Tibial artery (tissue), 4 donors: ENCODE results near the gene SLC25A6.

Source experiments
- DNase-seq, 2 donors: peaks; one replicate each; pipeline ENCODE4 v3.0.0-alpha.2; 2019
- H3K27ac ChIP-seq, 2 donors: fragments of 200-600 bp; sonication (generic) in 1 of 2; 1 replicate in 1 of 2; 2 replicates in 1 of 2; pipeline ENCODE4 v1.5.1; 2018 to 2019; ENCODE audit warnings: mild to moderate bottlenecking in 1 of 2
- H3K27me3 ChIP-seq, 2 donors: fragments of 200-600 bp; sonication (generic) in 1 of 2; one replicate each; pipeline versions ENCODE4 v1.5.1 to v1.6.0; 2016 to 2019
- H3K36me3 ChIP-seq, 3 donors: fragments of 200-600 bp; sonication (generic) in 2 of 3; one replicate each; pipeline ENCODE4 v1.5.1; 2016 to 2019; ENCODE audit warnings: mild to moderate bottlenecking in 2 of 3
- H3K4me1 ChIP-seq, 4 donors: fragments of 200-600 bp; sonication (generic) in 2 of 4; 1 replicate in 3 of 4; 2 replicates in 1 of 4; pipeline ENCODE4 v1.5.1; 2016 to 2019
- H3K4me3 ChIP-seq, 2 donors: fragments of 200-600 bp; sonication (generic) in 1 of 2; 1 replicate in 1 of 2; 2 replicates in 1 of 2; pipeline ENCODE4 v1.5.1; 2018 to 2019; ENCODE audit warnings: mild to moderate bottlenecking in 2 of 2
- H3K9me3 ChIP-seq, 3 donors: fragments of 200-600 bp; sonication (generic) in 1 of 3; one replicate each; pipeline ENCODE4 v1.5.1; 2016 to 2019
- CTCF ChIP-seq, 2 experiments: fragments of 200-600 bp in 1 of 2; fragments of 450-650 bp in 1 of 2; IDR thresholded peaks; one replicate each; pipeline ENCODE4 v1.5.1; 2017 to 2019; ENCODE audit warnings: antibody characterized with exemption in 2 of 2, mild to moderate bottlenecking in 1 of 2, moderate library complexity in 1 of 2
- intact Hi-C: fragments of 100-400 bp; cut with DNase I; formaldehyde crosslinking; loops from one replicate; pipeline ENCODE4 v1.15.0; 2023; ENCODE audit warnings: low total_unique reads

Gene SLC25A6

GRCh38 chrX:1390621-1391369 lies 1.1 kb downstream of the SLC25A6 start:
- H3K36me3 ChIP-seq = peaks cover 46 to 52% (median 50%) of the 10 kb centered on the region in 3 donors
- H3K4me3 ChIP-seq = peak overlapping the region; percentile 89 to 92
- no peaks in the 10 kb centered on the region for H3K9me3 ChIP-seq
- no peak for TF ChIP-seq CTCF (IDR thresholded peaks at IDR 0.05)
- H3K27ac ChIP-seq = peak overlapping the region; percentile 97 to 98
- intact Hi-C loops = loop anchor here (10.0 kb wide), 2 partner anchors 204 to 1076 kb away; partner anchors contain the start of genes AKAP17A and GTPBP6
- DNase-seq = peak; percentile 20 to 68
- peaks cover 0 to 54% (median 43%) of the 10 kb centered on the region in 4 donors for H3K4me1 ChIP-seq
- H3K27me3 ChIP-seq = no peaks in the 10 kb centered on the region

- no peak overlapping the region for H3K27ac ChIP-seq
- no peak for TF ChIP-seq CTCF (IDR thresholded peaks at IDR 0.05)
- H3K36me3 ChIP-seq = peaks cover 54 to 61% (median 59%) of the 10 kb centered on the region in 3 donors
- H3K4me3 ChIP-seq = peak overlapping the region in 1 of 2 donors; percentile 89
- intact Hi-C loops = loop anchor here (10.0 kb wide), 2 partner anchors 205 to 1075 kb away; partner anchors contain the start of genes AKAP17A and GTPBP6
- H3K4me1 ChIP-seq = peaks cover 0 to 51% (median 42%) of the 10 kb centered on the region in 4 donors
- no peak for DNase-seq
- no peaks in the 10 kb centered on the region for H3K27me3 ChIP-seq
- no peaks in the 10 kb centered on the region for H3K9me3 ChIP-seq
Observed at GRCh38 chrX:1389993-1390285, 2.0 kb downstream of the SLC25A6 start.

GRCh38 chrX:1389181-1389992 lies 2.5 kb downstream of the SLC25A6 start:
- no peak overlapping the region for H3K27ac ChIP-seq
- no peak overlapping the region for H3K4me3 ChIP-seq
- intact Hi-C loops = no loop called here
- TF ChIP-seq CTCF (IDR thresholded peaks at IDR 0.05) = no peak
- peaks cover 60 to 66% (median 64%) of the 10 kb centered on the region in 3 donors for H3K36me3 ChIP-seq
- no peaks in the 10 kb centered on the region for H3K9me3 ChIP-seq
- peak in 1 of 2 donors; percentile 63 for DNase-seq
- no peaks in the 10 kb centered on the region for H3K27me3 ChIP-seq
- H3K4me1 ChIP-seq = peaks cover 0 to 45% (median 36%) of the 10 kb centered on the region in 4 donors

- no peak for TF ChIP-seq CTCF (IDR thresholded peaks at IDR 0.05)
- H3K36me3 ChIP-seq = peaks cover 67 to 74% (median 72%) of the 10 kb centered on the region in 3 donors
- H3K27me3 ChIP-seq = no peaks in the 10 kb centered on the region
- intact Hi-C loops = no loop called here
- no peak overlapping the region for H3K4me3 ChIP-seq
- no peaks in the 10 kb centered on the region for H3K9me3 ChIP-seq
- peak in 1 of 2 donors; percentile 23 for DNase-seq
- H3K4me1 ChIP-seq = peaks cover 0 to 38% (median 33%) of the 10 kb centered on the region in 4 donors
- no peak overlapping the region for H3K27ac ChIP-seq
Observed at GRCh38 chrX:1388651-1389050, 3.3 kb downstream of the SLC25A6 start.

- H3K4me1 ChIP-seq = peaks cover 0 to 31% (median 27%) of the 10 kb centered on the region in 4 donors
- H3K36me3 ChIP-seq = peaks cover 69 to 88% (median 76%) of the 10 kb centered on the region in 3 donors
- H3K27ac ChIP-seq = no peak overlapping the region
- no peaks in the 10 kb centered on the region for H3K27me3 ChIP-seq
- no peak overlapping the region for H3K4me3 ChIP-seq
- peak in 1 of 2 donors; percentile 64 for DNase-seq
- TF ChIP-seq CTCF (IDR thresholded peaks at IDR 0.05) = no peak
- intact Hi-C loops = no loop called here
- no peaks in the 10 kb centered on the region for H3K9me3 ChIP-seq
Observed at GRCh38 chrX:1387141-1387776, 4.7 kb downstream of the SLC25A6 start.
